H54 (cell line): ENCODE results near the gene PXDN.

Experiments used
- DNase-seq: peaks from one replicate; pipeline ENCODE4 v3.0.0; 2011; ENCODE audit warnings: low spot score, mixed read lengths; ENCODE audit not compliant: insufficient read length
- FAIRE-seq: peaks from 3 replicates; lab custom pipeline; 2011; peaks lifted over from hg19 to GRCh38; lab: Jason Lieb, UNC
- POLR2A ChIP-seq: IDR thresholded peaks from 2 replicates; pipeline ENCODE4 v1.6.1; 2011; ENCODE audit warnings: low read depth, mild to moderate bottlenecking, low read length

PXDN gene

GRCh38 chr2:1744446-1745170, at the start of gene PXDN:
Gene PXDN, minus strand, starts transcription at chr2:1744515. Its CDS starts 60 bp downstream, at chr2:1744455.
- no peak for TF ChIP-seq POLR2A
- DNase-seq (no peak), FAIRE-seq (no peak)

- DNase-seq (no peak), FAIRE-seq (no peak)
- no peak for TF ChIP-seq POLR2A
These were observed 49.6 kb upstream of the PXDN start for GRCh38 chr2:1793868-1794445.

- no peak for TF ChIP-seq POLR2A
- FAIRE-seq, result no peak
- DNase-seq, result no peak
These were observed 48.9 kb upstream of the PXDN start for GRCh38 chr2:1793001-1793867.

- FAIRE-seq (no peak), DNase-seq (no peak)
- no peak for TF ChIP-seq POLR2A
These were observed 47.5 kb upstream of the PXDN start for GRCh38 chr2:1791685-1792435.

- TF ChIP-seq POLR2A, result no peak
- no peak for DNase-seq
- no peak for FAIRE-seq
These were observed 46.8 kb upstream of the PXDN start for GRCh38 chr2:1791006-1791605.

- no peak for FAIRE-seq
- TF ChIP-seq POLR2A, result no peak
- no peak for DNase-seq
These were observed 46.2 kb upstream of the PXDN start for GRCh38 chr2:1790473-1790872.

GRCh38 chr2:1789610-1790009, 45.3 kb upstream of the PXDN start:
- no peak for TF ChIP-seq POLR2A
- DNase-seq, result no peak
- FAIRE-seq, result no peak

- no peak for DNase-seq
- TF ChIP-seq POLR2A, result no peak
- no peak for FAIRE-seq
These were observed 44.2 kb upstream of the PXDN start for GRCh38 chr2:1788478-1788959.

GRCh38 chr2:1787755-1788477, 43.6 kb upstream of the PXDN start:
- FAIRE-seq, result no peak
- TF ChIP-seq POLR2A, result no peak
- DNase-seq, result no peak

GRCh38 chr2:1784986-1785617, 40.8 kb upstream of the PXDN start:
- no peak for DNase-seq
- no peak for TF ChIP-seq POLR2A
- FAIRE-seq, result no peak

- DNase-seq (no peak), FAIRE-seq (no peak)
- no peak for TF ChIP-seq POLR2A
These were observed 39.8 kb upstream of the PXDN start for GRCh38 chr2:1784087-1784486.

- TF ChIP-seq POLR2A, result no peak
- no peak for FAIRE-seq
- DNase-seq, result no peak
These were observed 38.2 kb upstream of the PXDN start for GRCh38 chr2:1782514-1782913.
